Glutamatergic neuron (in vitro differentiated cells): ENCODE results near the gene CHN1. TPM values are rescaled to one million over a fixed set of nuclear protein-coding genes. Genes with fewer than 3 reads are reported as not detected.
A peak's percentile ranks its signal among the peaks of the same experiment; 100 is the strongest.

ENCODE experiments used
- DNase-seq: peaks from one replicate; pipeline ENCODE4 v3.0.0; 2022
- H3K27ac Mint-ChIP-seq: one replicate; pipeline ENCODE4 v1.8.0; 2020; ENCODE audit warnings: mild to moderate bottlenecking, mixed read lengths, inconsistent platforms; ENCODE audit not compliant: unreplicated experiment
- H3K27me3 Mint-ChIP-seq: one replicate; pipeline ENCODE4 v1.8.0; 2020; ENCODE audit warnings: mild to moderate bottlenecking, moderate library complexity, mixed read lengths, inconsistent platforms; ENCODE audit not compliant: unreplicated experiment
- H3K36me3 Mint-ChIP-seq: one replicate; pipeline ENCODE4 v1.8.0; 2020; ENCODE audit warnings: mild to moderate bottlenecking, mixed read lengths, inconsistent platforms; ENCODE audit not compliant: unreplicated experiment
- H3K4me1 Mint-ChIP-seq: one replicate; pipeline ENCODE4 v1.8.0; 2020; ENCODE audit warnings: mild to moderate bottlenecking, low read depth, mixed read lengths, inconsistent platforms; ENCODE audit not compliant: unreplicated experiment
- H3K4me3 Mint-ChIP-seq: one replicate; pipeline ENCODE4 v1.8.0; 2020; ENCODE audit warnings: mild to moderate bottlenecking, mixed read lengths, inconsistent platforms; ENCODE audit not compliant: unreplicated experiment
- H3K9me3 Mint-ChIP-seq: one replicate; pipeline ENCODE4 v1.8.0; 2020; ENCODE audit warnings: mild to moderate bottlenecking, moderate library complexity, mixed read lengths, inconsistent platforms; ENCODE audit not compliant: unreplicated experiment
- total RNA-seq: library from RNA; stranded (reverse); fragmentation: NEBNext Ultra II Directional; extraction: Animal tissue kit (Norgen Biotek cat#: 25700); gene quantifications from one replicate; pipeline ENCODE4 v1.2.1, GENCODE V29; 2021; ENCODE audit not compliant: unreplicated experiment
- TF ChIP-seq, protein P1 (sequence below): fragments of 200-600 bp; sonication (generic); IDR thresholded peaks from one replicate; pipeline ENCODE4 v1.5.0; 2021; ENCODE audit not compliant: partially characterized antibody, unreplicated experiment

Gene CHN1
- total RNA-seq, 1 donor from 2014 or later = 212 TPM

DNA sequence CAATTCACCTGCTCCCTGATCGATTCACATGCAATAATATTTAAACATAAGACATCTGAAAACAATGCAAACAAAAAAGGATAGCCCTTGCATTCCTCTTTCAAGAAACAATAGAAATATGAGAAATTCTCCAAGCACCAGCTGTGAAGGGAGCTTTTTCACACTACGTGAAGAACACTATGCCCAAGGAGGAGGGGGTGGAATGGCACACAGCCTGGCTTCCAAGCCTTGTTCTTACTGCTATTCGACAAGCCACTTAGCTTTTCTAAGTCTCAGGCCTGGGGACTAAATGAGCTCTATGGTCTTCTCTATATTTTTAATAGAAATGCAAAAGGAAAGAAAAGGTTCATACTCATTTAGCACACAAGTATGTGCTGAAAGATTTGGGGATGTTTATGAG lies 148.7 kb downstream of the CHN1 start:
- H3K4me3 Mint-ChIP-seq = no peak overlapping the region
- H3K9me3 Mint-ChIP-seq = peaks cover 3% of the 10 kb centered on the region
- H3K27ac Mint-ChIP-seq = no peak overlapping the region
- H3K4me1 Mint-ChIP-seq = peaks cover 14% of the 10 kb centered on the region
- no peaks in the 10 kb centered on the region for H3K36me3 Mint-ChIP-seq
- H3K27me3 Mint-ChIP-seq = peaks cover 3% of the 10 kb centered on the region
- no peak for DNase-seq
- TF ChIP-seq, protein P1, sequence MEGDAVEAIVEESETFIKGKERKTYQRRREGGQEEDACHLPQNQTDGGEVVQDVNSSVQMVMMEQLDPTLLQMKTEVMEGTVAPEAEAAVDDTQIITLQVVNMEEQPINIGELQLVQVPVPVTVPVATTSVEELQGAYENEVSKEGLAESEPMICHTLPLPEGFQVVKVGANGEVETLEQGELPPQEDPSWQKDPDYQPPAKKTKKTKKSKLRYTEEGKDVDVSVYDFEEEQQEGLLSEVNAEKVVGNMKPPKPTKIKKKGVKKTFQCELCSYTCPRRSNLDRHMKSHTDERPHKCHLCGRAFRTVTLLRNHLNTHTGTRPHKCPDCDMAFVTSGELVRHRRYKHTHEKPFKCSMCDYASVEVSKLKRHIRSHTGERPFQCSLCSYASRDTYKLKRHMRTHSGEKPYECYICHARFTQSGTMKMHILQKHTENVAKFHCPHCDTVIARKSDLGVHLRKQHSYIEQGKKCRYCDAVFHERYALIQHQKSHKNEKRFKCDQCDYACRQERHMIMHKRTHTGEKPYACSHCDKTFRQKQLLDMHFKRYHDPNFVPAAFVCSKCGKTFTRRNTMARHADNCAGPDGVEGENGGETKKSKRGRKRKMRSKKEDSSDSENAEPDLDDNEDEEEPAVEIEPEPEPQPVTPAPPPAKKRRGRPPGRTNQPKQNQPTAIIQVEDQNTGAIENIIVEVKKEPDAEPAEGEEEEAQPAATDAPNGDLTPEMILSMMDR = no peak

DNA sequence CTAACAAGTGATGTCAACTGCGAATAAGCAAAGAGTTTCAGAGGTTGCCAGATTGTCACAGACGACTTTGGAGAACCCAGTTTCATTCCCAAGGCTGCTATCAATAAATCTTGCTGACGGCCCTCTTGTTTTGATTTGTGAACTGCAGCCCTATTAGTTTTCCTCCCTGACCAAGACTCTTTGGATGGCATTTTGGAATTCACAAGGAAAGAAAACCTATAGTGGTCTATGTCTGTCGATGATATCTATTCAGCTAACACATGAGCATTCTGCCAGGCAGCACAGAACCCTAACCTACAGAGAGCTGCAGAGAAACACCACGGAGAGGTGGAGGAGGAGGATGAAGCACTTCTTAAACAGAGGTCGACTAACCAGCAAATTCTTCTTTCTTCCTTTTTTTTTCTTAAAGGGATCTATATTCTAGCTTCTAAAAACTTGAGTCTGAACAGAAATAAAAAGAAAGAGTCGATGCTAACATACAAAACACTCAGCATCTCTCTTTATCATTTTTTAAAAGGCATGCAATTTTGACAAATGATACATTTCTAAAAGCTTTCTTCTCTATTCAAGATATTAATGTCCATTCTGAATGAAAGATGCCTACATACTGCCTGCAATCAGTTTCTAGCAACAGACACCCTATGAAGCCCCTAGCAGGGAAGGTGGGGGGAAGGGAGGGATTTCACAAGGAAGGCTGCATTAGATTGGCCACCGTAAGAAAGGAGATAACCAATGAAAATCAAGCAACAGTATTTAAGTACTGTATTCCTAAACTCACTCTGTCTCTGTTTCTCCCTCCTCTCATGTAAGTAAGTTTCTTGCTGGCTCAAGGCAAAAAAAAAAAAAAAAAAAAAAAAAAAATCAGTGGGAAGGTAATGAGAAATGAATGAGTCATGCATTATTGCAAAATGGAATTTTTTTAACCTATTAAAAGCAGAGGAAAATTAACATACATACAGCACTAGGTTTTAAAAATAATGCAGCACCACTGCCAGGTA lies 157.9 kb downstream of the CHN1 start:
- no peaks in the 10 kb centered on the region for H3K36me3 Mint-ChIP-seq
- H3K27me3 Mint-ChIP-seq = peaks cover 10% of the 10 kb centered on the region
- peaks cover 27% of the 10 kb centered on the region for H3K4me1 Mint-ChIP-seq
- TF ChIP-seq, protein P1 = no peak
- peak overlapping the region; percentile 98 for H3K27ac Mint-ChIP-seq
- H3K9me3 Mint-ChIP-seq = peaks cover 4% of the 10 kb centered on the region
- DNase-seq = peak; percentile 51
- peak overlapping the region; percentile 92 for H3K4me3 Mint-ChIP-seq

DNA sequence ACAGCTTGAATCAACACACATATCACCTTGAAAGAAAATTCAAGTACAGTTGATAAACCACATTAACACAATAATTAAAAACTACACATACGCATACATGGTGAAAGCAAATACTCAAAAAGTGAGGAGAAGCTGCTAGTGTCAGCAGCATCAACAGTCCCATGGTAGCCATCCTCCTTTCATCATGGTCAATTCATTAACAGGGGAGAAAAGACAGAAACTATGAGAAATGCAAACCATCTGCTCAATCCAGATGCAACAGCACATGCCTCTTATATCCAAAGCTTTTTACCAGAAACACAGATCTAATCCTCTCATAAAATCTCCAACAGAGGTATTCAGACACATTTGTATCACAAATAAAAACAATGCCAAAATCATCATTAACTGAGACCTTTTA lies 159.0 kb downstream of the CHN1 start:
- TF ChIP-seq, protein P1 = no peak
- H3K4me1 Mint-ChIP-seq = peaks cover 34% of the 10 kb centered on the region
- H3K4me3 Mint-ChIP-seq = peak overlapping the region; percentile 92
- H3K36me3 Mint-ChIP-seq = no peaks in the 10 kb centered on the region
- H3K27me3 Mint-ChIP-seq = peaks cover 8% of the 10 kb centered on the region
- H3K27ac Mint-ChIP-seq = peak overlapping the region; percentile 98
- DNase-seq = no peak
- peaks cover 4% of the 10 kb centered on the region for H3K9me3 Mint-ChIP-seq

DNA sequence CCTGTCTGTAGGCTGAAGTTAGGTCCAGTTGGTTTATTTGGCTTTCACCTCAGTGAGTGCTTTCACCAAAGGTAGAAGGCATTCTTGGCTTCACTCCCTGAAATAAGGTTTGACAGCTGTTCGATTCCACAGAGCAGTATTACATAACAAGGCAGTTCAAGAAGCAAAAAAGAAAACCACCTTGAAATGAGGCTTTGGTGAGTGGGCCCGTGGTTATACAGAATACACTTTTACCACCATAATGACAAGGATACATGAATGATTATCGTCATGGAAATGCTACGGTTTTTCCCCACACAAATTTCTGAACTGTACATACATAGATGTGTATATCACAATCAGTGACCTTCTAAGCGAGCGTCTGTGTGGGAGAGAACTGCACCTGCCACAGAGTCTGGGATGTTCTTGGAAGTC lies 160.9 kb downstream of the CHN1 start:
- Mint-ChIP-seq H3K9me3 (peaks cover 7% of the 10 kb centered on the region), H3K4me1 (peaks cover 50% of the 10 kb centered on the region), H3K4me3 (peak overlapping the region; percentile 92), H3K36me3 (no peaks in the 10 kb centered on the region), H3K27ac (peak overlapping the region; percentile 91), H3K27me3 (peaks cover 8% of the 10 kb centered on the region)
- TF ChIP-seq, protein P1 = no peak
- DNase-seq = no peak

DNA sequence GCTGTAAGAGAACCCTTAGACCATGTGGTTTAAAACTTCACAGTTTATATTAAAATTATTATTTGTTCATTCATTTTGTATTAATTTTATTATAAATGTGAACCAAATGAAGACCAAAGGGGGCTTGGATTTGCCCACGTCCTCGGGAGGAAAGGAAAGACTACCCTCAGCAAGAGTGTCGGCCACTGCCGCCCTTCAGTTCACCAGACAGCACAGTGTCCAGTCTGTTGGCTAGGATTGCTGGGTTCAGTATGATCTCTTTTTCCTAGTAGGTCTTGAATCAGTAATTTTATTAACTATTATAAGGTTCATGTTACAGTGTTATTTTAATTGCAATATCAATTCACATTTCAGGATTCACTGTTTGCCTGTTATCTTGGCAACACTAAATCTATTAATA lies 162.7 kb downstream of the CHN1 start:
- Mint-ChIP-seq H3K36me3 (no peaks in the 10 kb centered on the region), H3K4me3 (no peak overlapping the region), H3K27me3 (peaks cover 8% of the 10 kb centered on the region), H3K4me1 (peaks cover 50% of the 10 kb centered on the region), H3K9me3 (peaks cover 8% of the 10 kb centered on the region), H3K27ac (no peak overlapping the region)
- no peak for DNase-seq
- TF ChIP-seq, protein P1 = no peak
